Measurements from ENCODE around the gene ENAM. TPM values are rescaled to one million over a fixed set of nuclear protein-coding genes. Genes with fewer than 3 reads are reported as not detected.
A peak's percentile ranks its signal among the peaks of the same experiment; 100 is the strongest.
"Not testable (repeated sequence)": the region's sequence is repeated elsewhere in the genome, so short reads cannot be mapped to it uniquely, and the experiment has no call there.

Gene ENAM
- polyA plus RNA-seq, 1 of the 3 experiments (the other 2 are of a cell fraction), result 0.20 TPM

DNA sequence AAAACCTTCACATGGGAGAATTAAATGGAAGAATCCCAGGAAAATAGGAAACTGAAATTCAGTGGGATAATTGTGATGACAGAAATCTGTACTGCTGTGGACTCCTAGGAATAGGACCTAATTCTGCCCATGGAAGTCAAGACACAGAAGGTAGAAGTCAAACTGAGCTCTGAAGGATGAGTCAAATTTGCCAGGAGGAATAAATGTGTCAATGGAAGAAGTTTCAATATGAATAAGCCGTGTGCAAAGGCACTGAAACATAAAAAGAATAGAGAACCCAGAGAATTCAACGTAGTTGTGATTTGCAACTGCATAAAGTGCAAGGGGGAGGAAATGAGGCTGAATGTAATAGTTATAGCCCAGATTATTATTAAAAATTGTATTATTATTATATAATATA, 11.6 kb downstream of the ENAM start:
- CTCF ChIA-PET, result no interaction called here
- Histone ChIP-seq H3K27me3 (ENCODE audit: insufficient read depth) (no peaks in the 10 kb centered on the region; the same call in 1 of the 2 replicates), H3K4me3 (ENCODE audit: low read depth in 2 of 2, low read length in 1 of 2) (no peak overlapping the region), H3K36me3 (replicated peaks in 1 of 2; ENCODE audit: control insufficient read depth in 1 of 2, insufficient read depth in 2 of 2, low read length in 1 of 2) (no peaks in the 10 kb centered on the region), H3K79me2 (ENCODE audit: insufficient read depth) (no peaks in the 10 kb centered on the region), H3K4me2 (no peak overlapping the region), H4K20me1 (ENCODE audit: insufficient read depth) (no peaks in the 10 kb centered on the region), H3K4me1 (ENCODE audit: control insufficient read depth in 1 of 2, insufficient read depth in 2 of 2, low read depth in 1 of 2, low read length in 1 of 2) (no peaks in the 10 kb centered on the region; a peak in 1 of 4 replicates), H3F3A (replicated peaks; ENCODE audit: insufficient read depth) (no peaks in the 10 kb centered on the region), H3K9me2 (no peaks in the 10 kb centered on the region), H3K27ac (ENCODE audit: low read depth in 2 of 2, low read length in 1 of 2) (no peak overlapping the region), H3K9ac (no peak overlapping the region), H2AFZ (ENCODE audit: low read depth) (0 out of 2 replicates have a peak overlapping the region, but pooled peaks have one; percentile 18), H3K9me3 (no peaks in the 10 kb centered on the region)
- WGBS (ENCODE audit: low lambda C conversion rate), result 17% methylated on average over 2 of the region's 2 CpGs
- POLR2A ChIA-PET, result no interaction called here
- DNase-seq, result no peak
- no peak for TF ChIP-seq FOXJ3 (CRISPR knock-in tag; IDR thresholded peaks at IDR 0.05)
- no peak for TF ChIP-seq RAD21 (IDR thresholded peaks at IDR 0.05; ENCODE audit: low read length)
- no peak for TF ChIP-seq GABPA (IDR thresholded peaks at IDR 0.05; ENCODE audit: low read depth)
- no peak for TF ChIP-seq YY1 (IDR thresholded peaks at IDR 0.05; ENCODE audit: low read depth)
- no peak for TF ChIP-seq GATA2 (CRISPR knock-in tag; IDR thresholded peaks at IDR 0.05)
- no peak for TF ChIP-seq NRF1 (IDR thresholded peaks at IDR 0.05; ENCODE audit: low read depth, low read length)
- no peak for TF ChIP-seq MXI1 (IDR thresholded peaks at IDR 0.05; ENCODE audit: low read depth, low read length)
- no peak for TF ChIP-seq EZH2phosphoT487 (IDR thresholded peaks at IDR 0.05; ENCODE audit: borderline replicate concordance, low read depth)
- no peak for TF ChIP-seq POLR2AphosphoS5 (IDR thresholded peaks at IDR 0.05; ENCODE audit: low read depth, low read length)
- TF ChIP-seq, protein P1, sequence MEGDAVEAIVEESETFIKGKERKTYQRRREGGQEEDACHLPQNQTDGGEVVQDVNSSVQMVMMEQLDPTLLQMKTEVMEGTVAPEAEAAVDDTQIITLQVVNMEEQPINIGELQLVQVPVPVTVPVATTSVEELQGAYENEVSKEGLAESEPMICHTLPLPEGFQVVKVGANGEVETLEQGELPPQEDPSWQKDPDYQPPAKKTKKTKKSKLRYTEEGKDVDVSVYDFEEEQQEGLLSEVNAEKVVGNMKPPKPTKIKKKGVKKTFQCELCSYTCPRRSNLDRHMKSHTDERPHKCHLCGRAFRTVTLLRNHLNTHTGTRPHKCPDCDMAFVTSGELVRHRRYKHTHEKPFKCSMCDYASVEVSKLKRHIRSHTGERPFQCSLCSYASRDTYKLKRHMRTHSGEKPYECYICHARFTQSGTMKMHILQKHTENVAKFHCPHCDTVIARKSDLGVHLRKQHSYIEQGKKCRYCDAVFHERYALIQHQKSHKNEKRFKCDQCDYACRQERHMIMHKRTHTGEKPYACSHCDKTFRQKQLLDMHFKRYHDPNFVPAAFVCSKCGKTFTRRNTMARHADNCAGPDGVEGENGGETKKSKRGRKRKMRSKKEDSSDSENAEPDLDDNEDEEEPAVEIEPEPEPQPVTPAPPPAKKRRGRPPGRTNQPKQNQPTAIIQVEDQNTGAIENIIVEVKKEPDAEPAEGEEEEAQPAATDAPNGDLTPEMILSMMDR (IDR thresholded peaks at IDR 0.05), result no peak
- TF ChIP-seq, protein P2, sequence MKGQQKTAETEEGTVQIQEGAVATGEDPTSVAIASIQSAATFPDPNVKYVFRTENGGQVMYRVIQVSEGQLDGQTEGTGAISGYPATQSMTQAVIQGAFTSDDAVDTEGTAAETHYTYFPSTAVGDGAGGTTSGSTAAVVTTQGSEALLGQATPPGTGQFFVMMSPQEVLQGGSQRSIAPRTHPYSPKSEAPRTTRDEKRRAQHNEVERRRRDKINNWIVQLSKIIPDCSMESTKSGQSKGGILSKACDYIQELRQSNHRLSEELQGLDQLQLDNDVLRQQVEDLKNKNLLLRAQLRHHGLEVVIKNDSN (IDR thresholded peaks at IDR 0.05; ENCODE audit: borderline replicate concordance, low read depth), result no peak
- no peak for TF ChIP-seq RFX5 (IDR thresholded peaks at IDR 0.05; ENCODE audit: low read length)
- TF ChIP-seq, protein P3, sequence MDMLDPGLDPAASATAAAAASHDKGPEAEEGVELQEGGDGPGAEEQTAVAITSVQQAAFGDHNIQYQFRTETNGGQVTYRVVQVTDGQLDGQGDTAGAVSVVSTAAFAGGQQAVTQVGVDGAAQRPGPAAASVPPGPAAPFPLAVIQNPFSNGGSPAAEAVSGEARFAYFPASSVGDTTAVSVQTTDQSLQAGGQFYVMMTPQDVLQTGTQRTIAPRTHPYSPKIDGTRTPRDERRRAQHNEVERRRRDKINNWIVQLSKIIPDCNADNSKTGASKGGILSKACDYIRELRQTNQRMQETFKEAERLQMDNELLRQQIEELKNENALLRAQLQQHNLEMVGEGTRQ (IDR thresholded peaks at IDR 0.05; ENCODE audit: borderline replicate concordance, low read depth, low read length), result no peak
- TF ChIP-seq FOXM1 (IDR thresholded peaks at IDR 0.05; ENCODE audit: low read depth), result no peak

DNA sequence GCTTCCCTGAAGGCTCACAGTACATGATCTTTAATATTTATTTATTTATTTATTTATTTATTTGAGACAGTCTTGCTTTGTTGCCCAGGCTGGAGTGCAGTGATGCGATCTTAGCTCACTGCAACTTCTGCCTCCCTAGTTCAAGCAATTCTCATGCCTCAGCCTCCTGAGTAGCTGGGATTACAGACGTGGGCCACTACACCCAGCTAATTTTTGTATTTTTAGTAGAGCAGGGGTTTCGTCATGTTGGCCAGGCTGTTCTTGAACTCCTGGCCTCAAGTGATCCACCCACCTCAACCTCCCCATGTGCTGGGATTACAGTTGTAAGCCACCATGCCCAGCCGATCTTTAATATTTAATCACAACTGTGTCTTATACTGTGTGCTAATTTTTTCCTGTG, 22.2 kb downstream of the ENAM start:
- CTCF ChIA-PET, result interaction anchor here (1.2 to 2.1 kb wide), 4 partner anchors 16 to 360 kb away, joined by 3 to 8 read pairs (median 4); no protein-coding TSS in a partner anchor
- H3K27ac ChIP-seq (ENCODE audit: low read depth in 2 of 2, low read length in 1 of 2); H3K4me2 ChIP-seq; H4K20me1 ChIP-seq (ENCODE audit: insufficient read depth); H3F3A ChIP-seq (replicated peaks; ENCODE audit: insufficient read depth); H3K9me3 ChIP-seq; H3K4me3 ChIP-seq (ENCODE audit: low read depth in 2 of 2, low read length in 1 of 2); H3K27me3 ChIP-seq (ENCODE audit: insufficient read depth); H3K79me2 ChIP-seq (ENCODE audit: insufficient read depth); H3K9me2 ChIP-seq; H3K9ac ChIP-seq; POLR2A ChIA-PET; H2AFZ ChIP-seq (ENCODE audit: low read depth); H3K36me3 ChIP-seq (replicated peaks in 1 of 2; ENCODE audit: control insufficient read depth in 1 of 2, insufficient read depth in 2 of 2, low read length in 1 of 2); DNase-seq; H3K4me1 ChIP-seq (ENCODE audit: control insufficient read depth in 1 of 2, insufficient read depth in 2 of 2, low read depth in 1 of 2, low read length in 1 of 2): not testable (repeated sequence)
- WGBS (ENCODE audit: low lambda C conversion rate), result 47% methylated on average over 4 of the region's 4 CpGs
